Measurements from ENCODE around the gene TUFT1.

TUFT1 gene

DNA sequence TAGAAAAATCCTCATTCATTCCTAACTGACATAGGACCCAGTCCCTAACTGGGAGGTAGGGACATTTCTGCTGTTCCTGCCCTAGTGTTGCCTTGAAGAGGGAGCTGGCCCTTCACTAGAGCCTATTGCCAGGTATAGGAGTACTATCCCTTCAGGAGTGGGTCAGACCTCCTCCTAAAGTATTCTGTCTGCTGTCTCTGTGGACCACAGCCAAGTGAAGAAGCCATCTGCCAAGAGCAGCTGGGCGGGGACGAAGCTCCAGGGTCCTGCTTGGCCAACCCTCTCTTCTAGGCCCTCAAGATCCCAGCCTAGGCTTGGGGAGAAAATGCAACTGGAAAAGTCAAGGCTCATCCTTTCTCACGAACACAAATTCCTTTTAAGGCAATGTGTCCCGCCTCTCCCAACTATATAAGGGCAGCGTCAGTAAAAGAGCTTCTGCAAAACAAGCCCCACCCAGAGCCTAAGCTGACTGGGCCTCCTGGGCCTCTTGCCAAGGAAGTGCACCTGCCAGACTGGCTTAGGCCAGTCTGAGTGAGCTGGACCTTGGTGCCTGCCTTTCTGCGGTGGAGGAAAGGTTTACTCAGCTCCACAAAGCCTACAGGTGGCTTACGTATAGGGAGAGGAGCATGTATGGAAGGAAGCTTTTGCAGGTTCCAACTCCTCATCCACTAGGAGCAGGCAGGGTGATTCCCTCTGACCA, 638 bp upstream of the TUFT1 start:
- peak; percentile 69 for DNase-seq

DNA sequence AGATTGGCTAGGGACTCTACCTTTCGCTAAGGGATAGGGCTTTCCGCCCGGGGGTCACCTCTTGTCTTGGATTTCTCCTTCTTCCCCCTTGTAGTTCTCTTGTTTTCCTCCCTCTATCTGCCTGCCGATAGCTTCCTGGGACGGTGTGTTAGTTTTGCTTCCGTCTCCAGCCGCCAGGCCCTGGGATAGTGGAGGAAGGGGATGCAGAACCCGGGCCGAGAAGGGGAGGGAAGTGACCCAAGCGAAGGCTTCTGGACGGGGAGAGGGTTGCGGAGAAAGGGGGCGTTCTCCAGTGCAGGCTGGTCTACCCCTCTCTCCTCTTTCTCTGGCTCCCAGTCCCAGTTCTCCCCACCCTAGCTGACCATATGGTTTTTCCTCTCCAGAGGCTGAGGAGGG, 871 bp downstream of the TUFT1 start:
- no peak for DNase-seq

DNA sequence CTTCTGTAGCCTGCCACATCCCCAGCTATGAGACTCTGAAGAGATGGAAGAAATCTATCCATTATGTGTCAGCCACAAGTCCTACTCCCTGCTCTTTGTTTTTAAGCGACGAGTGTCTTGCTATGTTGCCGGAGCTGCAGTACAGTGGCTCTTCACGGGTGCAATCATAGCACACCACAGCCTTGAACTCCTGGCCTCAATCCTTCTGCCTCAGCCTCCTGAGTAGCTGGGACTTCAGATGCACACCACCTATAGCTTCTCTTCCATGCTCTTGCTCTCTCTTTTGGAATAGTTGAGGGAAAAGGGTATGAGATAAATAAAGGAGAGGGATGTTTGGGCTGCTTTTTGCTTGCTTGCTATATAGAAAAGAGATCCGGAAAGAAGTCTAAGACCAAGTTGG, 1.6 kb downstream of the TUFT1 start:
- DNase-seq: no peak

DNA sequence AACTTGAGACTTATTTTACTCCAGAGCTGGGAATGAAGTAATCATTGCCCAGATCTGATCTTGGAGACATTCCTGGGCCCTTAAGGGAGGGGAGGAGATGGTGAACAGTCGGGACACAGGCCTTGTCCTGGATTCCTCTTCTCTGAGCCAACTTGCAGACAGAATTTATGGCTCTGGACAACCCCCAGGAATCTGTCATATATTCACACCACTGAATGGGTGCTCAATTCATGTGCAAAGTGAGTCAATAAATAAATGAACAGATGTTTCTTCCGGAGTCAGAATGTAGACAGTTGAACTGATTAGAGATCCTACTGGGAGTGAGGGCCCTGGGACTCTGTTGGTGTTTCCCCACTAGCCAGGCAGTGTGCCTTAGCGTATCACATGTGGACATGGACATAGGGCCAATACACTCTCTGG, 2.6 kb downstream of the TUFT1 start:
- DNase-seq: no peak

DNA sequence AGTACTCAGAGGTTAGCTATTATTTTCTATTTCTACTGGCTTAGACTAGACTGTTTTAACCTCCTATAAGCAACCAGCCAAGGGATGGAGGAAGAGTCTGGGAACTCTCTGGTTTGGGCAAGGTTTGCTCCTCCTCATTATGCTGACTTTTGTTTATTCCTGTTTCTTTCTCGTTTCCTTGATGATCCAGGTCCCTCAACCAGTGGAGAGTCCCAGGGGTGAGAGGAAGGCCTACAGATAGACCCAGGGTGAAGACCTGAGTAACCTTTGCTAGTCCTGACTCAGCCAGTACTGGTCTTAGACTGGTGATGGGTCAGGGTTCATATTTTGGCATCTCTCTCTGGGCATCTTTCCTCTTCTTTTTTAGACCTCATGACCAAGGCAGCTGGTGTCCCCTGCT, 5.4 kb downstream of the TUFT1 start:
- DNase-seq: no peak

DNA sequence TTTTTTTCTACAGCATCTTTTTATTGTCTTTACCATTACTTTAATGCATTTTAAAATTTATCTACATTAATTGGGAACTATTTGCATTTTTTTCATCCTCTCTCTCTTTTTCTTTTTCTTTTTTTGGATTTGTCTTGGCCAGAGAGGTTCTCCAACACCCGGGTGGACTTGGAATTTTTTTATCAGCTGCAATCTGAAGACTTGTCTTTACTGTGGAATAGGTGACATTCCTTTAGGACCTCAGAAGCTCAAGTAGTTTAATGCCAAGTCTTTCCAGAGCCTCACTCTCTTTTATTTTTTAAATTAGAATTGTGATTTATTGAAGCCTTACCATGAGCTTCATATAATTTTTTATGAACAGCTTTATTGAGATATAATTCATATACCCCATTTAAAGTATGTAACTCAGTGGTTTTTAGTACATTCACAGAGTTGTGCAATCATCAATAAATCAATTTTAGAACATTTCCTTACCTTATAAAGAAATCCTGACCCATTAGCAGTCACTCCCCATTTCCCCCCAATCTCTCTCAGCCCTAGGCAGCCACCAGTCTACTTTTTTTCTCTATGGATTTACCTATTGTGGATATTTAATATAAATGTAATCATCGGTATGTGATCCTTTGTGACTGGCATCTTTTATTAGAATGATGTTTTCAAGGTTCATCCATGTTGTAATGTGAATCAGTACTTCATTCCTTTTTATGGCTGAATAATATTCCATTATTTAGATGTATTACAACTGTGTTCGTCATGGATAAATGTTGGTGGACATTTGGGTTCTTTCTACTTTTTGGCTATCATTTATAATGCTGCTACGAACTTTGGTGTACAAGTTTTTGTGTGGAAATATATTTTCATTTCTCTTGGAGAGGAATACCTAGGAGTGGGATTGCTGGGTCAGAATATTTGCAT, 6.2 kb downstream of the TUFT1 start:
- no peak for DNase-seq

DNA sequence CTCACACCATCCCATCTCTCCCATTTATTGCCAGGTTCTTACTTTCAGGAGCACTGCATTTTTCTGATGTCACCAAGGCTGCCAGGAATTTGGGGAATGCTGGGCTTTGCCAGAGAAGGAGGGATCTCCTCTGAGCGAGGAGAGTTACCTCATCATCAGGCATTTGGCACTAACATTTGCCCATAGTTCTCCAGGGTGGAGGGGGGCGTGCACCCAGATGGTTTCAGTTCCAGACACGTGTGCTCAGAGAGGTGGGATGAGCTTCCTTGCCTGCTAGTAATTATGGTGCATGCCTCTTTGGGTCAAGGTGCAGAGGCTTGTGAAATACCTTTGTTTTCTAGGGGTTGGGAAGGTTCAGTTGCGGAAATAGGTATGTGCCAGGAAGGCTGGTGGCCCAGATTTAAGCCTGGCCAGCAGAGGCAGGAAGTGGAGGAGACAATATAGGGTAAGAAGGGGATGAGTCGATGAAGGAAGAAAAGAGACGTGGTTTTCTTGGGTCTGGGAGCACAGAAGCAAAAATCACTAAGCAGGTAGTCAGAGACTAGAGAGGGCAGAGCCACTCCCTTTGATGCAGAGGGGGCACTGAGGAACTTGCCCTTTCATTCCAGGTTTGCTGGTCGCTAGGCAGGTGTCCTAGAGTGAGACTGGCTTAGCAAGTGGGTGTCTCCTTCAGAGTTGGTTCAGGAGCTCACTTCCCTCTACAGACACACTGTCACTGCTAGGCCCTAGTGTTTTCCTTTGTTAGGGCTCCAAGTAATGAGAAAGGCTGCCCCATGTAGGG, 7.2 kb downstream of the TUFT1 start:
- DNase-seq: peak; percentile 71

DNA sequence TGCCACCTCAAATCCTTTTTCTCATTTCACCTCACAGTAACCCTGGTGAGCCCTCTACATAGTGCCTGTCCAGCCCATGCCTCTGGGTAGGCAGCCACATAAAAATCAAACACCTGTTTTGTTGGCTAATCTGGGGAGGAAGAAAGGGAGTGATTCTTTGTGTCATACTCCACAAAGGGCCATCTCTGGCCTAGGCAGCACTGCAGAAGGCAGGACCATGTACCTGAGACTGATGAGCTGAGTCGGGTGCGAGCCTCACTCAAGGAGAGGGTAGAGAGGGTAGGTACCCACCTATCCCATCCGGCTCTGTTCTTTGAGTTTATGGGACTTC, 7.8 kb downstream of the TUFT1 start:
- no peak for DNase-seq

DNA sequence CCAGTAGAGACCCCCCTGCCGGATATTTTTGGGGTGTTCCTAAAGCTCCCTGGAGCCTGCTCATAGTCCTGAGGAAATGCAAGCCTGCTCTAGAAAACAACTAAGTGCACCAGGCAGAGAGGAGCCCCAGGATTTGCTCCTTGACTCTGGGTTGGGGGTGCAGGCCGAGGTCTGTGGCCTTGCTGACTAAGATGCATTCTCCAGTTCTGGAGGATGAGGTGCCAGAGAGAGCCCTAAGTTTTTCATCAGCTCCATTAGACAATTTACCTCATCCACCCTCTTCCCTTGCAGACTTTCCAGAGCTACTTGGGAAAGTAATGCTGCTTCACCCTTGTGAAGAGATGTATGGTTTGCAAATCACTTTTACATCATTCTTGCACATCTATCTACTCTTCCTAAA, 9.1 kb downstream of the TUFT1 start:
- no peak for DNase-seq

DNA sequence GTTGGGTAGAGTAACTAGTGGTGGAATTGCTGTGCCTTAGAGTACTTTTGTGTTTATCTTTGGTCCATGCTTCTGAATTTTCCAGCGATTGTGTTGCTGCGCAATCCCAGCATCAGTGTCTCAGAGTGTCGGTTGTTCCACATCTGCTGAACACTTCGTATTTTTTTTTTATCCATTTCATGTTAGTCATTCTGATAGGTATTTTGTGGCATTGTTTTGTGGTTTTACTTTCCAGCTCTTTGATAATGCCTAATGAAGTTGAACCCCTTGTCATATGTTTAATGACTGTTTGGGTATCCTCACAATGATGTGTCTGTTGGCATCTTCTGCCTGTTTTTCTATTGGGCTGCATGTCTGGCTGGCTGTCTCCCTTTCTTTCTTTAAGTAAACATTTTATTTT, 13.6 kb downstream of the TUFT1 start:
- DNase-seq: no peak

DNA sequence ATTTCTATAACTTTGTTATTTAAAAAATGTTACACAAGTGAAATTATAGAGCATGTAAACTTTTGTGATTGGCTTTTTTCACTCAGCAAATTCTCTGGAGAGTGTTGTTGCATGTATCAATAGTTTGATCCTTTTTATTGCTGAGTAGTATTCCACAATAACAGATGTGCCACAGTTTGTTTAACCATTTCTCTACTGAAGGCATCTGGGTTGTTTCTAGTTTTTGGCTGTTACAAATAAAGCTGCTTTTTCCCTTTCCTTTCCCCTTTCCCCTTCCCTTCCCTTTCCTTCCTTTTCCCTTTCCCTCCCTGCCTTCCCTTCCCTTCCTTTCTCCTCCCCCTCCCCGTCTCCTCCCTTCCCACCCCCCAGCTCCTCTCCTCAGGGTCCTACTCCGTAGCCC, 15.9 kb downstream of the TUFT1 start:
- DNase-seq: no peak

DNA sequence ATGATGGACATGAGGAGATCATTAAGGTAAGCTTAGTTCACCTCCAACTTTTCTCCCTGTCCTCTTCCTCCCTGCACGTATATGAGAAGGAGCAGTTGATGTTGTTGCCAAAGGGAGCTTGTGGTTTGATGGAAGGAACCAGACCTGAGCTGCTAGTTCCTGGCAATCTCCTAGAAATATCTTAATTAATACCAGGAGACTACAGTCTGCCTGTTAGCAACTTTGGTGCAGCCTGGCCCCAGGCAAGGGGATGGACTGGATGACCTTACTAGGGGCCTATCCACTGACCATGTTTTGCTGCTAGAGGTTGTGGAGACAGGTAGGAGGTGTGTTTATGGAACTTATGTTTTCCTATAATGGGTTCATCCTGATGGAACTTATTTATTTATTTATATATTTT, 22.6 kb downstream of the TUFT1 start:
- DNase-seq: no peak

DNA sequence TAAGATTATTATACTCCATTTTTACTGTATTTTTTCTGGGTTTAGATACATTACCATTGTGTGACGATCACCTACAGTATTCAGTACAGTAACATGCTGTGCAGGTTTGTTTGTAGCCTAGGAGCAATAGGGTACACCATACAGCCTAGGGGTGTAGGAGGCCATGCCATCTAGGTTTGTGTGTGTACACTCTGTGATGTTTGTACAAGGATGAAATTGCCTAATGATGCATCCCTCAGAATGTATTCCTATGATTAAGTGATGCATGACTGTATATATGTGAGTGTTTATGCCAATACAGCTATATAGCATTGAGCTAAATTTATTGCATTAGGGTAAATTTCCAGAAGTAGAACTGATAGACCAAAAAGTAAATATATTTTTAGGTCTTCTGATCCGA, 23.3 kb downstream of the TUFT1 start:
- no peak for DNase-seq

DNA sequence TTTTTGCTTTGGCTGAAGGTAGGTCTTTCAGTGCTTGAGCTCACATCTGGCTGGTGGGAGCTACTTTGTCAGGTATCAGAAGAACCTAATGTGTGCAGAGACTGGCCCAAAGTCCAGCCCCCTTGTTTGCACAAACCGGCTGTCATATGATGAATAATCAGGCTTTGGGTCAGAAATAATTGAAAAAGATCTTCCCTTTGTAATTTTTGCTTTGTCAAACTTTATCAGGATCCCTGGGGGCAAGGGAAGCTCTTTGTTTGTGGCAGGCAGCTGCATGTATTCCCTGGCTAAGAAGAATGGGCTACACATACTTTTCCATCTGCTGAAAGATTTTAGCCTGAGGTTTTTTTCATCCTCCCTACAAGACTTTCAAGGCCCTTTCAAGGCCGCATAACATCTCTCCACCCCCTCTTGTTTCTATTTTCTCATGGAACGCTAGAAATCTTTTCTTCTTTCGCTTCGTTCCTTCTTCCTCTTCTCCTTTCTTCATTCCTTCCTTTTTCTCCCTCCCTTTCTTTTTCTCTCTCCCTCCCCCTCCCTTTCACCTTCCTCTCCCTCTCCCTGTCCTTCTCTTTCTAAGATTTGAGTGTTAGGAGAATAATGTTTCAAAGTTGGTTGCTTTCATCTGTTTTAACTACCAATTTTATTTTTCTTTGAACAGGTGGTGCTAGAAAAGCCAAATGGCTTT, 25.5 kb downstream of the TUFT1 start:
- no peak for DNase-seq

DNA sequence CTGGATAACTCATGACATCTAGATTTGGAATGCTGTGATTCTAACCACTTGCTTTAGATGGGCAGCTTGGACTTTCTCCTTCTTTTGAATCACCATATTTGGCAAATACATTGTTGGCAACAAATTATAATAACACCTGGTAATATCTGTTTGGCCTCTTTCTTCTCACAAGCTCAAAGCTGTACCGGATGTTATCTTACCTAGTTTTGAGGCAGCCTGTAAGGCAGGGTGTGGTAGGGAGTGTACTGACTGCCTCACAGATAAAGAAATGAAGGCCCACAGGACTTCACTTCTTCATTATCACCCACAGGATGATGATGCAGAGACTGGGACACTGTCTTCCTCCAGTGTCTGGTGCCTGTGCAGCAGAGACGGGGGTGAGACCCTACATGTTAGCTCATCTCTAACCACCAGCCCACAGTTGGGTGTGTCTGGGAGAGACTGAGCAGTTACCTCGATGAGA, 28.5 kb downstream of the TUFT1 start:
- no peak for DNase-seq

DNA sequence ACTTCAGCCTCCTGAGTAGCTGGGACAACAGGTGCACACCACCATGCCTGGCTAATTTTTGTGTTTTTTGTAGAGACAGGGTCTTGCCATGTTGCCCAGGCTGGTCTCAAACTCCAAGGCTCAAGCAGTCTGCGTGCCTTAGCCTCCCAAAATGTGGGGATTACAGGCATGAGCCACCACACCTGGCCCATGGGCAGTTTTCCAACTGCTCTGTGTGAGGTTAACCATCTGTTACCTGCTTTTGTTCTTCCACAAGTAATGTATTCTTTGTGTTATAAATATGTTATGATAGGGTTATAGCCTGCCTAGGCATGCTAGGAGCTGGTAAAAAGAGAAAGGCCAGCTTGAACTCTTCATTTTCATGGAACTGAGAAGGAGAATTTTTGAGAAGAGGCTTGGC, 30.7 kb downstream of the TUFT1 start:
- no peak for DNase-seq

DNA sequence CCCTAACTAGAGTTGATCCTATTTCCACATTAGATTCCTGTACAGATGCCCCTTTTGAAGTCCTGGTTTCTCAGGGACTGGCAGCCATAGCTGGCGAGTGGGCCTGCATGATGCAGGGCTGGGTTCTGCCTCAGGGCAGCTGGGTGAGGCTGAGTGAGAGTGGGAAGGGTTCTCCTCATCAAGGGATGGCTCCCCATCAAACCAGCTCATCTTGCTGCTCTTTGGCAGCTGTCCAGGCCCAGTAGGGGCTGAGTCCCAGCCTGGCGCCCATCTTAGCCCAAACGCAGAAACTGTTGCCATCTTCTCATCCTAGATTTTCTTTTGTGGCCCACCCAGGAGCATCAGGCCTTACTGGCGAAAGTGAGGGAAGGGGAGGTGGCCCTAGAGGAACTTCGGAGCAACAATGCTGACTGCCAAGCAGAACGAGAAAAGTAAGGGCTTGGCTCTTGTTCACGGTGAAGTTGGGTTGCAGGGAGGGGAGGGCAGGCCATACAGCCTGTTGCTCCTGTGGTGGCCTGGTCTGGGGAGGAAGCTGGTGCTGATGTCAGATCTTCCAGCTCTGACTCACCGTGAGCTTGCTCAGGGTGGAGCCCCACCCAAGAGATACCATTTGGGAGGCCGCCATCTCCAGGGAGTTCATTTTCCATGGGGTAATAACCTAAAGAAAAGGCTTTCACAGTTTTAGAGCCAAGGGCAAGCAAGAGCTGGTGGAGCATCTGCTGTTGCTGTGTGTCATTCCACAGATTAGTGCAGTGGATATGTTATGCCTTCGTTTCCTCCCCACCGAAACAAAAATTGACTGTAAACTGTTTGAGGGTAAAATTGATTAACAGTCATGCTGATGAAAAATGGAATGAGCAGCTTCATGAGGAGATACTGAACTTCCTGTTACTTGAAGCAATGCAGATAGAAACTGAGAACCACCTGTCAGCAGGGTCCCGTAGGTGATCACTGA, 34.7 kb downstream of the TUFT1 start:
- DNase-seq: peak; percentile 31

DNA sequence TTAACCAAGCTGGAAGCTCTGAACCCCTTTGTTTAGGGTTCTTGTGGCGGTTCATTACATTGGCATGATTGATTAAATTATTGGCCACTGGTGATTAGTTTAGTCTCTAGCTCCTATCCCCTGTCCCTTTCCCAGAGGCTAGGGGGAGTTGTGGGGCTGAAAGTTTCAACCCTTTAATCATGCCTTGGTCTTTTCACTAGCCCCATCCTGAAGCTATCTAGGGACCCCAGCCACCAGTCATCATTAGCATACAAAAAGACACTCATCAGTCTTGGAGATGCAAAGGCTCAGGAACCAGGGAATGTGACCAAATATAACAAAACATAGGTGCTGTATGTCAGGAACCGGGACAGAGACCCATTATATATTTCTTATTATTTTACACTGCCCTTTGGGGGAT, 37.1 kb downstream of the TUFT1 start:
- DNase-seq: no peak

DNA sequence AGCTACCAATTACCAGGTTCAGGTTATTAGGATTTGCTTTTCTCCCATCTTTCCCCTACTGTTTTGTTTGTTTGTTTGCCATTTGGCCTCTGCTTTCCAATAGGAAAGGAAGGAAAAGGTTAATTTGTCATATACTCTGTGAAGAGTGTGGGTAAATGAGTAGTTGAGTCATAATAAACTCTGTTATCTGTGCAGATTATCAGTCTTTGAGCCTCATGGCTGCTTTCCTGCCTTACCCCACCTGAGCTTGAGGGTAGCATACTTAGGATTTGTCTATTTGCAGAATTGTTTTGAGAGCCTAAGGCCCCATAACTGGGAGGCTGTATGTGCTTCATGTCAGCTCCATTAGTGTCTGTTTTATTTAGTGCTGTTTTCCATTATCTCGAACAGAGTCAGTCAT, 38.8 kb downstream of the TUFT1 start:
- DNase-seq: no peak

DNA sequence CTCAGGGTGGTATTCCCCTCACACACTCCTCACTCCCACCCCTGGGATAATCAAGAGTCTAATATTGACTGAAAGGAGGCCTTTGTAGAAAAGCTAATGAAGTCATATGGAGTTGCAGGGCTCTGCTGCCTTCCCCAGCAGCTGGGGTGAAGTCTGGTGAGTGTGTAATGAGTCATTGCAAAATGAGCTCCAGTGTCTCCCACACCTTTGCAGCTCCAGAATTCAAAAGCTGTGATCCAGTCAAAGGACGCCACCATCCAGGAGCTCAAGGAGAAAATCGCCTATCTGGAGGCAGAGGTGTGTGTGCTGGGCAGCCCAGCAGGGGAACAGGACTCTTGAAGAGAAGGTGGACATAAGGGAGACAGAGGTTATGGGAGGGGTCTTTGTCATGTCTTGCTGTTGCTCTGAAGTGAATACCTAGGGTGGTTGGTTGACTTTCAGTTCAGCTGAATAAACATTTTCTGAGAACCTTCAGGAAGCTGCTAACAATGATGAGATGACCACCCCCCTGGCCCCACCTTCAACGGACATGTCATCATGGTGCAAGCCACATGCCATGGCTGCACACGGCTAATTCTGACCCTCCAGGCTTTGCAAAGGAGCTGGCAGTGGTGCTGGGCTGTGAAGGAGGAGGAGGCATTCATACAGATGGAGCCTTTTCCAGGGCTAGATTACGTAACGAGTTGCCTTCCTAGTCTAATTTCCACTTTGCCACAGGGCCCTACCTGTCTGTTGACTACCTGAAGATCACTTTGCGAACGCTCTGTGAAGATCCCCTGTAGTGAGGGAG, 39.5 kb downstream of the TUFT1 start:
- DNase-seq: no peak

DNA sequence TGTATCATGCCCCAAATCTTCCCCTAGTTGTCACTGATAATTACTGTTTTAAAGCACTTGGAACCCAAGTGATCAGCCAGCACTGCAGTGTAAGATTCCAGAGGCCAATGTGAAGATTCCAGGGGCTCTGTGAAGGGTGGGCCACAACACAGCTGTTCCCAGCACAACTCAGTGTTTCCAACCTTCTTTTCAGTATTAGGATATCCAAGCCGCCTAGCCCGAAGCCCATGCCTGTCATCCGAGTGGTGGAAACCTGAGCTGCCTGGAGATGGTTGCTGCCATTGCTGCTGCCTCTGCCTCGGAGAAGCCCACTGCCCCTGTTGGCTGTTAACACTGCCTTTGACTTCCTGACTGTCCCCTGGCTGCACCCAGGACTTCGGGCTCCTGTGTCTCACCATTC, 41.3 kb downstream of the TUFT1 start:
- DNase-seq: no peak
